Karpas-422 (cell line): ENCODE results near the gene RAD51AP2. TPM values are rescaled to one million over a fixed set of nuclear protein-coding genes. Genes with fewer than 3 reads are reported as not detected.
"Not testable (repeated sequence)": the region's sequence is repeated elsewhere in the genome, so short reads cannot be mapped to it uniquely, and the experiment has no call there.

Source experiments
- DNase-seq: peaks from one replicate; pipeline ENCODE4 v3.0.0-alpha.2; 2015
- H2AFZ ChIP-seq: fragments of 200-600 bp; sonication (generic); 2 replicates; pipeline ENCODE4 v1.6.1; 2014; ENCODE audit warnings: antibody characterized with exemption, low read length, mixed read lengths
- H3K27ac ChIP-seq: fragments of 200-600 bp; sonication (generic); 2 replicates; pipeline ENCODE4 v1.5.1; 2014; ENCODE audit warnings: mild to moderate bottlenecking, low read length, moderate library complexity
- H3K27me3 ChIP-seq: fragments of 200-600 bp; sonication (generic); 2 replicates; pipeline ENCODE4 v1.6.1; 2014; ENCODE audit warnings: low read length, mixed read lengths
- H3K36me3 ChIP-seq: fragments of 200-600 bp; sonication (generic); 2 replicates; pipeline ENCODE4 v1.6.1; 2014; ENCODE audit warnings: low read length, mixed read lengths; ENCODE audit not compliant: insufficient read depth
- H3K4me1 ChIP-seq: fragments of 200-600 bp; sonication (generic); 2 replicates; pipeline ENCODE4 v1.6.1; 2014; ENCODE audit warnings: mild to moderate bottlenecking, low read length, mixed read lengths
- H3K4me2 ChIP-seq: fragments of 200-600 bp; sonication (generic); 2 replicates; pipeline ENCODE4 v1.6.1; 2014; ENCODE audit warnings: low read length, low read depth, mild to moderate bottlenecking; ENCODE audit not compliant: poor library complexity, severe bottlenecking
- H3K4me3 ChIP-seq: fragments of 200-600 bp; sonication (generic); 2 replicates; pipeline ENCODE4 v1.5.1; 2014; ENCODE audit warnings: mild to moderate bottlenecking, antibody characterized with exemption, low read length, mixed read lengths
- H3K79me2 ChIP-seq: fragments of 200-600 bp; sonication (generic); 2 replicates; pipeline ENCODE4 v1.6.1; 2014; ENCODE audit warnings: mild to moderate bottlenecking, low read length, mixed read lengths
- H3K9ac ChIP-seq: fragments of 200-600 bp; sonication (generic); 2 replicates; pipeline ENCODE4 v1.6.0; 2014; ENCODE audit warnings: low read length
- H3K9me2 ChIP-seq: fragments of 200-600 bp; sonication (generic), shearing (Covaris generic); replicated peaks from 2 replicates; pipeline ENCODE4 v1.6.0; 2014; ENCODE audit warnings: mild to moderate bottlenecking, low read length, moderate library complexity; ENCODE audit not compliant: insufficient read depth
- H3K9me3 ChIP-seq: fragments of 300-700, 200-600 bp; sonication (generic); 2 replicates; pipeline ENCODE4 v1.6.1; 2014; ENCODE audit warnings: low read length, mixed read lengths
- H4K20me1 ChIP-seq: fragments of 200-600 bp; sonication (generic); 2 replicates; pipeline ENCODE4 v1.6.1; 2014; ENCODE audit warnings: mild to moderate bottlenecking, antibody characterized with exemption, low read length, low read depth; ENCODE audit not compliant: insufficient read depth
- total RNA-seq: library from RNA; depleted of rRNA; stranded (reverse); fragments of >200 nt; shearing (Covaris generic); gene quantifications from 2 replicates; pipeline ENCODE4 v1.2.3, GENCODE V29; 2014; ENCODE audit warnings: low replicate concordance

Gene RAD51AP2
- total RNA-seq, 1 experiment from 2014 or later = not detected

DNA sequence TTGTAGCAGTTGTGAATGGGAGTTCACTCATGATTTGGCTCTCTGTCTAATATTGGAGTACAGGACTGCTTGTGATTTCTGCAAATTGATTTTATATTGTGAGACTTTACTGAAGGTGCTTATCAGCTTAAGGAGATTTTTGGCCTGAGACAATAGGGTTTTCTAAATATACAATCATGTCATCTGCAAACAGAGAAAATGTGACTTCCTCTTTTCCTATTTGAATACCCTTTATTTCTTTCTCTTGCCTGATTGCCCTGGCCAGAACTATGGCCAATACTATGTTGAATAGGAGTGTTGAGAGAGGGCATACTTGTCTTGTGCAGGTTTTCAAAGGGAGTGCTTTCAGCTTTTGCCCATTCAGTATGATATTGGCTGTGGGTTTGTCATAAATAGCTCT lies 28.1 kb downstream of the RAD51AP2 start:
- H3K9me3 ChIP-seq, H3K4me2 ChIP-seq, H2AFZ ChIP-seq, H3K27ac ChIP-seq, H3K79me2 ChIP-seq, H3K9ac ChIP-seq, H3K9me2 ChIP-seq, H3K36me3 ChIP-seq, H4K20me1 ChIP-seq, H3K4me3 ChIP-seq, H3K4me1 ChIP-seq, DNase-seq, H3K27me3 ChIP-seq: not testable (repeated sequence)

- not testable (repeated sequence) for H3K9me2 ChIP-seq, DNase-seq, H3K9ac ChIP-seq, H3K4me2 ChIP-seq, H3K27ac ChIP-seq, H3K4me1 ChIP-seq, H4K20me1 ChIP-seq, H3K36me3 ChIP-seq, H2AFZ ChIP-seq, H3K4me3 ChIP-seq, H3K79me2 ChIP-seq, H3K9me3 ChIP-seq, H3K27me3 ChIP-seq
These were observed 29.6 kb downstream of the RAD51AP2 start for GRCh38 chr2:17488610-17489009.

- no peaks in the 10 kb centered on the region for H3K79me2 ChIP-seq
- H2AFZ ChIP-seq = no peak overlapping the region
- H4K20me1 ChIP-seq = no peaks in the 10 kb centered on the region
- H3K36me3 ChIP-seq = no peaks in the 10 kb centered on the region
- H3K9ac ChIP-seq = no peak overlapping the region
- H3K27me3 ChIP-seq = no peaks in the 10 kb centered on the region
- no peak overlapping the region for H3K4me3 ChIP-seq
- no peak for DNase-seq
- no peaks in the 10 kb centered on the region for H3K4me1 ChIP-seq
- no peak overlapping the region for H3K27ac ChIP-seq
- no peak overlapping the region for H3K4me2 ChIP-seq
- no peaks in the 10 kb centered on the region for H3K9me2 ChIP-seq
- H3K9me3 ChIP-seq = no peaks in the 10 kb centered on the region
These were observed 34.7 kb downstream of the RAD51AP2 start for GRCh38 chr2:17483496-17483895.

GRCh38 chr2:17482651-17483050 lies 35.6 kb downstream of the RAD51AP2 start:
- no peak overlapping the region for H3K9ac ChIP-seq
- no peak for DNase-seq
- H3K9me2 ChIP-seq = no peaks in the 10 kb centered on the region
- no peak overlapping the region for H3K4me2 ChIP-seq
- H3K36me3 ChIP-seq = no peaks in the 10 kb centered on the region
- no peaks in the 10 kb centered on the region for H3K9me3 ChIP-seq
- H3K27ac ChIP-seq = no peak overlapping the region
- H3K4me1 ChIP-seq = no peaks in the 10 kb centered on the region
- H2AFZ ChIP-seq = peak overlapping the region; percentile 58; the same call in 1 of the 2 replicates
- H3K4me3 ChIP-seq = no peak overlapping the region
- H3K27me3 ChIP-seq = no peaks in the 10 kb centered on the region
- no peaks in the 10 kb centered on the region for H3K79me2 ChIP-seq
- H4K20me1 ChIP-seq = no peaks in the 10 kb centered on the region

DNA sequence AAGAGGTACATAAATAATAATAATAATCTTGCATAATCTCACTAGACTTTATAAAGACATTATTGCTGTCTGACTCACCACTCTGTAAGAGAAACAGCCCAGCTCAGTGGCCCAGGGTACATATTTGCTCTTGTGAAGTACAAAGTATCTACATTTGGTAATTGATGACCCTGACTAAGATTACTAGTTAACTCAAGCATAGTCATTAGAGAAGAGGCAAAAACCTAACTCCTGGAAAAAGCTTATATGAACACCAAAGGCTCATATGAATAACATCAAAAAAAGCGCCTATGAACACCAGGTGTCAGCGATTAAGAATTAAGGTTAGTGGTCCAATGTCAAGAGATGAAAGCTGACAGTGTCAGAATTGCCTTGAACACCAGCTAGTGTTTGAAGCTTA lies 38.4 kb downstream of the RAD51AP2 start:
- Histone ChIP-seq H3K4me2 (no peak overlapping the region), H3K79me2 (no peaks in the 10 kb centered on the region), H3K9me3 (no peaks in the 10 kb centered on the region), H3K9ac (no peak overlapping the region), H3K4me1 (no peaks in the 10 kb centered on the region), H3K27me3 (no peaks in the 10 kb centered on the region), H3K9me2 (no peaks in the 10 kb centered on the region), H3K36me3 (no peaks in the 10 kb centered on the region), H3K4me3 (no peak overlapping the region), H4K20me1 (no peaks in the 10 kb centered on the region), H2AFZ (no peak overlapping the region), H3K27ac (no peak overlapping the region)
- no peak for DNase-seq

GRCh38 chr2:17476830-17477229 lies 41.4 kb downstream of the RAD51AP2 start:
- H3K79me2 ChIP-seq = no peaks in the 10 kb centered on the region
- H2AFZ ChIP-seq = no peak overlapping the region
- no peaks in the 10 kb centered on the region for H4K20me1 ChIP-seq

GRCh38 chr2:17476064-17476463 lies 42.2 kb downstream of the RAD51AP2 start:
- H3K27me3 ChIP-seq = no peaks in the 10 kb centered on the region

More at GRCh38 chr2:17476830-17477229, 41.4 kb downstream of the RAD51AP2 start:
- Histone ChIP-seq H3K9me2 (no peaks in the 10 kb centered on the region), H3K9me3 (no peaks in the 10 kb centered on the region), H3K36me3 (no peaks in the 10 kb centered on the region), H3K9ac (no peak overlapping the region), H3K4me1 (no peaks in the 10 kb centered on the region), H3K4me2 (no peak overlapping the region), H3K4me3 (no peak overlapping the region), H3K27me3 (no peaks in the 10 kb centered on the region), H3K27ac (no peak overlapping the region)
- DNase-seq = no peak

DNA sequence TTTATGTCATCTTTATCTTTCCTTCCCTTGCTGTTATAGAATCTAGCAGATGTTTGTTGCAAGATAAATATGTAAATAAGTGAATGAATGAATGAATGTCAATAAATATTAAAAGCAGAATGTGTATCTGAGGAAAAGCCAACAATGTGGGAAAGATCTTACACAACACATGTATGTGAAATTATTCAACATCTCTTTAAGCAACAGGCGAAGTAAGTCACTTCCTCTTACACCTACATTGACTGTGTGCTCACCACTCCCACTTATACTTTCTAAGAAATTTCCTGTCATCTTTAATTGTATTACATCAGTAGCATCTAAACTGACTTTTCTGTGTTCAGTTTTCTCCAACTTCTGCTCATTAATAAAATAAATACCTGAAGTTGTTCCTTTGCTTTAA lies 43.0 kb downstream of the RAD51AP2 start:
- Histone ChIP-seq H3K9me2 (no peaks in the 10 kb centered on the region), H3K27ac (no peak overlapping the region), H3K4me1 (no peaks in the 10 kb centered on the region), H3K4me3 (no peak overlapping the region), H2AFZ (no peak overlapping the region), H3K79me2 (no peaks in the 10 kb centered on the region), H4K20me1 (no peaks in the 10 kb centered on the region), H3K4me2 (no peak overlapping the region), H3K9ac (no peak overlapping the region), H3K36me3 (no peaks in the 10 kb centered on the region), H3K27me3 (no peaks in the 10 kb centered on the region), H3K9me3 (peaks cover 4% of the 10 kb centered on the region)
- DNase-seq = peak; percentile 46

More at GRCh38 chr2:17476064-17476463, 42.2 kb downstream of the RAD51AP2 start:
- Histone ChIP-seq H2AFZ (no peak overlapping the region), H3K9me3 (no peaks in the 10 kb centered on the region), H3K4me3 (no peak overlapping the region), H3K79me2 (no peaks in the 10 kb centered on the region), H4K20me1 (no peaks in the 10 kb centered on the region), H3K9ac (no peak overlapping the region), H3K36me3 (no peaks in the 10 kb centered on the region), H3K27ac (no peak overlapping the region), H3K9me2 (no peaks in the 10 kb centered on the region), H3K4me1 (no peaks in the 10 kb centered on the region), H3K4me2 (no peak overlapping the region)
- DNase-seq = no peak

GRCh38 chr2:17471979-17472378 lies 46.3 kb downstream of the RAD51AP2 start:
- Histone ChIP-seq H3K27ac (no peak overlapping the region), H2AFZ (no peak overlapping the region), H3K9ac (no peak overlapping the region), H3K9me2 (no peaks in the 10 kb centered on the region), H3K4me2 (no peak overlapping the region), H3K9me3 (peaks cover 13% of the 10 kb centered on the region), H3K4me1 (no peaks in the 10 kb centered on the region), H4K20me1 (no peaks in the 10 kb centered on the region), H3K79me2 (no peaks in the 10 kb centered on the region), H3K4me3 (no peak overlapping the region), H3K27me3 (no peaks in the 10 kb centered on the region), H3K36me3 (no peaks in the 10 kb centered on the region)
- no peak for DNase-seq
